GM21737 (cell line): Measurements from ENCODE around the gene SRM.
"Not testable (repeated sequence)": the region's sequence is repeated elsewhere in the genome, so short reads cannot be mapped to it uniquely, and the experiment has no call there.

Experiments used
- ATAC-seq: cut with Tn5 transposase; IDR thresholded peaks from one replicate; pipeline ENCODE4 v1.9.1; 2021; ENCODE audit warnings: mild to moderate bottlenecking, moderate library complexity; ENCODE audit not compliant: unreplicated experiment

Gene SRM

GRCh38 chr1:11023201-11023600 is 36.6 kb downstream of the SRM start:
- ATAC-seq, result no peak

GRCh38 chr1:11019971-11020370 is 39.8 kb downstream of the SRM start:
- no peak for ATAC-seq

GRCh38 chr1:11019358-11019757 is 40.5 kb downstream of the SRM start:
- ATAC-seq, result not testable (repeated sequence)

DNA sequence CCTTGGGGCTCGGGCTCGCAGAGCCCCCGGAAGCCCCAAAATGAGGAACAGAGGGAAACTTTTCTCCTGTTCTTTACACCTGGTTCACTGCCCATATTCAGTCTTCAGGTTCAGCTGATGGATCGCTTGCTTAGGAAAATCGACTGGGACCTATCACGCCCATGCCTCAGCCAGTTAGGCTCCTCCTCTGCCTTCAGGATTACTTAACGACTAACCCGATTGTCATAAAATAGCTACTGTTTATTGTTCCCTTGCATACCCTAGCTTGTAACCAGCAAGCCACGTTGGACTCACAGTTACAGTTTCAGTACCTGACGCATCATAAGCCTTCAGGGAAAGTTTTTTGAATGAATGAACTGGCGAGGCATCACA is 46.7 kb downstream of the SRM start:
- ATAC-seq, result peak; percentile 6

GRCh38 chr1:11012260-11013159 is 47.3 kb downstream of the SRM start, which contains the start of gene TARDBP:
TSS of gene TARDBP (plus strand) at chr1:11012654. CDS start at chr1:11013728, 1,074 bp downstream.
- ATAC-seq, result peak; percentile 80
